ENCODE measurements around the gene PXDN.

PXDN gene

DNA sequence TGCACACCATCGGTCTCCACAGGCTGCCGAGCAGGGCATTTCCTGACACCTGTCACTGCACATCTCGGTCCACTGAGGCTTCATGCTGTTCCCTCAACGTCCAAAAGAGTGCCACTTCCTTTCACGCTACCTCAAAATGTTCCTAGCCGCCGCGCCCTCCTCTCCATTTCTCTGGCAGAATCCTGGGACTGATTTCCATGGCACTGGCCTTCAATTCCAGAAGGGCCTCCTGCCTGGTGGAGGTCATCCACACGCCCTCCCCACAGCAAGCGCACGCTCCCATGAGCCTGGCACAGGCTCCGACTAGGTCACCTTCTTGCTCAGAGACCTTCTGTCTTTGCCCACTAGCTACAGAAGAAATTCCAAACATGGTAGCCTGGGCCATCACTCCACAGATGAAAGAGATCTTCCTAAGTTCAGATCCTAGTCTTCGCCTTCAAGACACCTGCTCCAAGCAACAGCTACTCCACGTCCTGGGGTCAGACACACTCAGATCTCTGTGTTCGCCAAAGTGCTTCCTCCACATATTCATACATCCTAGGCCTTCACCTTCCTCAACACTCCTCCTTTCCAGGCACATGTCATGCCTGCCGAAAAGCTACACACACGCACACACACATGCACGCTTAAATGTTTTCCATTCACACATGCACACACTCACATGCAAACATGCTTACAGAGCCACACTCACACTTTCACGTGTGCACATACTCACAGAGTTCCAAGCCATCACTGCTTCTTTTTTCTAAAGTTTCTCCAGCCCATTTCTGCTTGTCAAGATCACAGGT, 94.0 kb downstream of the PXDN start:
- Histone ChIP-seq H3K9me3 (ENCODE audit: insufficient read depth, low read depth, low read length) (no peaks in the 10 kb centered on the region), H2AFZ (ENCODE audit: low read length) (no peak overlapping the region), H3K79me2 (ENCODE audit: insufficient read depth, low read length) (no peaks in the 10 kb centered on the region), H4K20me1 (ENCODE audit: insufficient read depth, low read length, poor library complexity, severe bottlenecking) (no peaks in the 10 kb centered on the region), H3F3A (ENCODE audit: low read depth) (no peaks in the 10 kb centered on the region), H3K36me3 (ENCODE audit: insufficient read depth, low read length) (peaks cover 61% of the 10 kb centered on the region; the same call in 1 of the 2 replicates), H3K4me1 (ENCODE audit: insufficient read depth, low read length, poor library complexity, severe bottlenecking) (no peaks in the 10 kb centered on the region), H3K9ac (ENCODE audit: low read depth, low read length, poor library complexity, severe bottlenecking) (no peak overlapping the region), H3K9me2 (replicated peaks; ENCODE audit: low read depth, low read length) (no peaks in the 10 kb centered on the region), H3K27me3 (ENCODE audit: insufficient read depth, low read length, poor library complexity, severe bottlenecking) (no peaks in the 10 kb centered on the region), H3K4me2 (ENCODE audit: low read depth, low read length, poor library complexity, severe bottlenecking) (no peak overlapping the region), H3K4me3 (ENCODE audit: low read length, poor library complexity, severe bottlenecking) (no peak overlapping the region)
- TF ChIP-seq EZH2phosphoT487 (IDR thresholded peaks at IDR 0.05; ENCODE audit: borderline replicate concordance) = no peak
- TF ChIP-seq, protein P1, sequence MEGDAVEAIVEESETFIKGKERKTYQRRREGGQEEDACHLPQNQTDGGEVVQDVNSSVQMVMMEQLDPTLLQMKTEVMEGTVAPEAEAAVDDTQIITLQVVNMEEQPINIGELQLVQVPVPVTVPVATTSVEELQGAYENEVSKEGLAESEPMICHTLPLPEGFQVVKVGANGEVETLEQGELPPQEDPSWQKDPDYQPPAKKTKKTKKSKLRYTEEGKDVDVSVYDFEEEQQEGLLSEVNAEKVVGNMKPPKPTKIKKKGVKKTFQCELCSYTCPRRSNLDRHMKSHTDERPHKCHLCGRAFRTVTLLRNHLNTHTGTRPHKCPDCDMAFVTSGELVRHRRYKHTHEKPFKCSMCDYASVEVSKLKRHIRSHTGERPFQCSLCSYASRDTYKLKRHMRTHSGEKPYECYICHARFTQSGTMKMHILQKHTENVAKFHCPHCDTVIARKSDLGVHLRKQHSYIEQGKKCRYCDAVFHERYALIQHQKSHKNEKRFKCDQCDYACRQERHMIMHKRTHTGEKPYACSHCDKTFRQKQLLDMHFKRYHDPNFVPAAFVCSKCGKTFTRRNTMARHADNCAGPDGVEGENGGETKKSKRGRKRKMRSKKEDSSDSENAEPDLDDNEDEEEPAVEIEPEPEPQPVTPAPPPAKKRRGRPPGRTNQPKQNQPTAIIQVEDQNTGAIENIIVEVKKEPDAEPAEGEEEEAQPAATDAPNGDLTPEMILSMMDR (conservative IDR thresholded peaks at IDR 0.05; ENCODE audit: low read length) = no peak

DNA sequence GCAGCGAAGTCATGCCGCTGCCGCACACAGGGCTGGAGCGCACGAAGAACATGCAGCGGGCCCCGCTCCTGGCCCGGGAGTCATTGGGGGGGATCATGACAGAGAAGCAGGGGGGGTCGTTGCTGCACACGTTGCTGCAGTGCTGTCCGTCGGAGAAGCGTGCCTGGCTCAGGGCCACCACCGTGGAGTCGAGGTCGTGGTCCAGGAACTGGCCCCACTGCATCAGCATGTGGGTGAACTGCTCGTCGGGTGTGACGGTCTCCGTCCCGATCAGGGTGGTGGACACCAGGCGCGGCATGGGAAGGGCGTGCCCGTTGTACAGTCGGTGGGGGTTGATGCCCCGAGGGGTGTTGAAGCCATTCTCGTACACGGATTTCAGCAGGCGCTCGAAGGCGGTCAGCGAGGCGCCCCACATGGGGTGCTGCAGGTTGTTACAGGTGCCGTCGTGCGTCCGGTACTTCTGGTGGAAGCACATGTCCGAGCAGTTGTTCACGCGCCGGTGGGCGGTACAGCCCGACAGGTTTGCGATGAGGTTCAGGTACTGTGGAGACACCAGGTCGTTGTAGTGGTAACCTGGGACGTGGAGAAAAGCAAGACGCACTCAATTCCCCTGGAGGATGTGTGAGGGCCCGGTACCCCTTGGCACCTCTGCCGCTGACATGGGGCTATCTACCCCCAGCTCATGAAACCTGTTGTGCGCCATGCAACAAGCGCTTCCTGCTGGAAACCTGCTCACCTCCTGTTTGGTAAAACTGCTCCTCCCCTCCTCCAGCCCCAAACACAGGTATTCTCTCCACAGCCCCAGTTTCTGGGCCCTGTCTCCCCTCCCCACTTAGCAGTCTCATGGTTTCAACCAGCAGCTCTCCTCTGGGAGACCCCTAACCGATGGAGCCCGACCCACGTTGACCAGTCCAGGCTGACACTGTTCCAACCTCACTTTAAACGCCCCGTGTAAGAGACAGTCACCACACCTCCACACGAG, 94.9 kb downstream of the PXDN start:
- no peak overlapping the region for H3K9ac ChIP-seq (ENCODE audit: low read depth, low read length, poor library complexity, severe bottlenecking)
- H3F3A ChIP-seq (ENCODE audit: low read depth) = no peaks in the 10 kb centered on the region
- H3K4me1 ChIP-seq (ENCODE audit: insufficient read depth, low read length, poor library complexity, severe bottlenecking) = no peaks in the 10 kb centered on the region
- no peaks in the 10 kb centered on the region for H3K79me2 ChIP-seq (ENCODE audit: insufficient read depth, low read length)
- no peaks in the 10 kb centered on the region for H4K20me1 ChIP-seq (ENCODE audit: insufficient read depth, low read length, poor library complexity, severe bottlenecking)
- no peaks in the 10 kb centered on the region for H3K9me2 ChIP-seq (replicated peaks; ENCODE audit: low read depth, low read length)
- no peak overlapping the region for H3K4me3 ChIP-seq (ENCODE audit: low read length, poor library complexity, severe bottlenecking)
- H3K27me3 ChIP-seq (ENCODE audit: insufficient read depth, low read length, poor library complexity, severe bottlenecking) = no peaks in the 10 kb centered on the region
- no peak for TF ChIP-seq EZH2phosphoT487 (IDR thresholded peaks at IDR 0.05; ENCODE audit: borderline replicate concordance)
- TF ChIP-seq, protein P1 (conservative IDR thresholded peaks at IDR 0.05; ENCODE audit: low read length) = no peak
- H2AFZ ChIP-seq (ENCODE audit: low read length) = no peak overlapping the region
- H3K36me3 ChIP-seq (ENCODE audit: insufficient read depth, low read length) = peaks cover 61% of the 10 kb centered on the region; the same call in 1 of the 2 replicates
- no peak overlapping the region for H3K4me2 ChIP-seq (ENCODE audit: low read depth, low read length, poor library complexity, severe bottlenecking)
- no peaks in the 10 kb centered on the region for H3K9me3 ChIP-seq (ENCODE audit: insufficient read depth, low read depth, low read length)

DNA sequence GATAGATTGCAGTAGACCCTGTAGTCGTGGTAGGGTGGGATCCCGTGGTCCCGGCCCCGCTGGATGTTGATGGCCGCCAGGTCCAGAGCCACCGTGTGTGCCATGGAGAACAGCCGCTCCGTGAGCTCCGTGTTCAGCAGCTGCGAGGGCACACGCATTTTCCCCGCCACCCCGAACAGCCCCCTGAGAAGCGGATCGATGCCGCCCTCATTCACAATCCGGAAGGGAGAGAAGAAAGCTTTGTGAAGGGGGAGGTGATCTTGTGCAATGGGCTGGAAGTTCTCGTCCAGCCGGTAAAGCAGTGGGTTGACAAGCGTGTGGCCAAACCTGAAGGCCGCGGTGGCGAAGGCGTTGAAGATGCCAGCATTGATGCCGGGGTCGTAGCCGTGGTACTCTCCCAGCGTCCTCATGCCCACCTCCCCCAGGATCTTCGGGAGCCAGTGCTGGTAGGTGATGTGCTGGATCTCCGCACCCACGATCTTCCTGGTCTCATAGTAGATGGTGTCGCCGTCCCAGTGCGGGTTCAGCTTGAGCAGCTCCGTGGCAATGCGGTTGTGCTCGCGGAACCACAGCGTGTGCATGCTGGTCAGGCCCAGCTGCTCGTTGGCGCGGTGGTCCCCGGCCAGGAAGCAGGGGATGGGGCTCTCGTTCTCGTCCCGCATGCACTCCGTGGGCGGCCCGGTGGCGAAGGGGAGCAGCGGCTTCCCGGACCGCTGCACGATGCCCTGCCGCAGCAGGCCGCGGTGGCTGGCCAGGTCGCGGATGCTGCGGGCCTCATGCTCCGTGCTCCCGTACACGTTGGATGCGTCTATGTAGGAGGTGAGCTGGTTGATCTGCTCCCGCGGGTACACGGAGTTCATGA, 95.8 kb downstream of the PXDN start:
- TF ChIP-seq, protein P1 (conservative IDR thresholded peaks at IDR 0.05; ENCODE audit: low read length) = no peak
- TF ChIP-seq EZH2phosphoT487 (IDR thresholded peaks at IDR 0.05; ENCODE audit: borderline replicate concordance) = no peak
- H3K9me3 ChIP-seq (ENCODE audit: insufficient read depth, low read depth, low read length) = no peaks in the 10 kb centered on the region
- no peaks in the 10 kb centered on the region for H3F3A ChIP-seq (ENCODE audit: low read depth)
- no peak overlapping the region for H3K9ac ChIP-seq (ENCODE audit: low read depth, low read length, poor library complexity, severe bottlenecking)
- H4K20me1 ChIP-seq (ENCODE audit: insufficient read depth, low read length, poor library complexity, severe bottlenecking) = no peaks in the 10 kb centered on the region
- no peaks in the 10 kb centered on the region for H3K27me3 ChIP-seq (ENCODE audit: insufficient read depth, low read length, poor library complexity, severe bottlenecking)
- no peaks in the 10 kb centered on the region for H3K4me1 ChIP-seq (ENCODE audit: insufficient read depth, low read length, poor library complexity, severe bottlenecking)
- no peak overlapping the region for H3K4me2 ChIP-seq (ENCODE audit: low read depth, low read length, poor library complexity, severe bottlenecking)
- H2AFZ ChIP-seq (ENCODE audit: low read length) = no peak overlapping the region
- H3K9me2 ChIP-seq (replicated peaks; ENCODE audit: low read depth, low read length) = no peaks in the 10 kb centered on the region
- peaks cover 57% of the 10 kb centered on the region; the same call in 1 of the 2 replicates for H3K36me3 ChIP-seq (ENCODE audit: insufficient read depth, low read length)
- no peaks in the 10 kb centered on the region for H3K79me2 ChIP-seq (ENCODE audit: insufficient read depth, low read length)
- H3K4me3 ChIP-seq (ENCODE audit: low read length, poor library complexity, severe bottlenecking) = no peak overlapping the region

All from Loucy (cell line).